ENCODE results near the gene PRKN. TPM values are rescaled to one million over a fixed set of nuclear protein-coding genes. Genes with fewer than 3 reads are reported as not detected.
A peak's percentile ranks its signal among the peaks of the same experiment; 100 is the strongest.

PRKN gene
- total and polyA plus RNA-seq, 9 of the 15 experiments (the other 6 are each of a cell fraction or from before 2014, with no cell fraction given), result 0.03 to 0.96 (median 0.15) TPM; not detected in 2

DNA sequence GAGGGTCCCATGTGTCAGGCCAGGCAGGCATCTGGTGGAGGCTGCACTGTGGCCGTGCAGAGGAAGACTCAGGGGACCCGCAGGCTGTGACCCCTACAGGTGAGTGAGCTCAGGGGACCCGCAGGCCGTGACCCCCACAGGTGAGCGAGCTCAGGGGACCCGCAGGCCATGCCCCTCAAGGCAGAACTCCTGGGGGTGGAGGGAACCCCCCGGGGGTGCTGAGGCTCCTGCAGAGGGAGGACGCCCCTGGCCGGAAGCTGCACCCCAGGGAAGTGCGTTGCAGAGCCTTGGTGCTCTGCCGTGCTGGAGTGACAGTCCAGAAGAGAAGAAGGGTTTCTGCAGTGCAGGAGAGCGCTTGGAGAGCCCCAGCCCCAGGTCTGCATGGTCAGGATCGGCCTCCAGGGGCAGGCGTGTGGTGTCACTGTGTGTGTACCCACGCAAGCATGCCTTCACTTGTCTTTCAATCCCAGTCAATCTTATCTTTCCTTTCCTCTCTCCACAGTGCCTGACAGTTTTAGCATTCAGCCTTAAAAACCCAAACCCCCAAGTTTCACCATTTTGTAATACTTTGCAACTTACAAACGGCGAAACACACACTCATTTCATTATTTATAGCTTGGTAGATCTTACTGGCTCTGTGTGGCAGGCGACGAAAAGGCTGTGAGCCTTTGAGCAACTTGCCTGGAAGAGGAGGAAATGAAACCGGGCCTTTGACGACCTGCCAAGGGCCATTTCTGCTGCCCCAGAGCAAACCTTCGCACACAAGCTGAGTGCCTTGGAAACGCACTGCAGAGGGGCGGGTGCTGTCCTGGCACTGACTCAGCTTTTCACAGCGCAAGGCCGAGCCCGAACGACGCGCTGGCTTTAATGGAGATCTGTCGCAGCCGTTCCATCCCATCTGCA is 1352.3 kb downstream of the PRKN start (continued):
- TF ChIP-seq RAD21 (CRISPR knock-in tag; conservative IDR thresholded peaks at IDR 0.05 in 1 of 2, IDR thresholded peaks at IDR 0.05 in 1 of 2) (peak in 1 of 2 experiments; percentile 37; a peak in 1 of 4 replicates), SIRT6 (IDR thresholded peaks at IDR 0.05; ENCODE audit: low read depth, low read length) (no peak), POLR3G (IDR thresholded peaks at IDR 0.05; ENCODE audit: extremely low read depth, insufficient read length, insufficient replicate concordance) (no peak), CREM (IDR thresholded peaks at IDR 0.05; ENCODE audit: low read depth) (peak; percentile 62), TOE1 (IDR thresholded peaks at IDR 0.05; ENCODE audit: borderline replicate concordance) (no peak), TOE1 (CRISPR knock-in tag; IDR thresholded peaks at IDR 0.05; ENCODE audit: borderline replicate concordance, low read depth) (0 out of 2 replicates have a peak, but pooled peaks have one; percentile 54), BACH1 (tag; IDR thresholded peaks at IDR 0.05) (peak; percentile 64), NRF1 (conservative IDR thresholded peaks at IDR 0.05 in 1 of 2, IDR thresholded peaks at IDR 0.05 in 1 of 2) (peak; percentile 50 to 52; a peak in 3 of 4 replicates), ZNF586 (CRISPR knock-in tag; conservative IDR thresholded peaks at IDR 0.05) (no peak), ZNF717 (CRISPR knock-in tag; IDR thresholded peaks at IDR 0.05) (no peak), ARNT (IDR thresholded peaks at IDR 0.05) (0 out of 4 replicates have a peak, but pooled peaks of 1 of the 2 experiments have one; percentile 48), ZNF445 (CRISPR knock-in tag; IDR thresholded peaks at IDR 0.05; ENCODE audit: low read depth) (no peak), RFX1 (IDR thresholded peaks at IDR 0.05) (peak; percentile 63; the same call in 1 of the 2 replicates), SMARCA5 (IDR thresholded peaks at IDR 0.05) (peak; percentile 41; the same call in 1 of the 2 replicates), MAZ (CRISPR knock-in tag; conservative IDR thresholded peaks at IDR 0.05 in 1 of 2, IDR thresholded peaks at IDR 0.05 in 1 of 2) (peak; percentile 12 to 30; a peak in 2 of 4 replicates), HDAC1 (IDR thresholded peaks at IDR 0.05) (peak in 1 of 2 experiments; percentile 55; a peak in 1 of 4 replicates), NFIC (IDR thresholded peaks at IDR 0.05) (peak; percentile 37; the same call in 1 of the 2 replicates), ZNF134 (CRISPR knock-in tag; conservative IDR thresholded peaks at IDR 0.05) (no peak), MIER1 (IDR thresholded peaks at IDR 0.05; ENCODE audit: low read depth) (no peak), RAD51 (IDR thresholded peaks at IDR 0.05; ENCODE audit: borderline replicate concordance, low read depth) (no peak), NR2C2 (CRISPR knock-in tag; IDR thresholded peaks at IDR 0.05) (0 out of 2 replicates have a peak, but pooled peaks have one; percentile 47), NR2C2 (tag; IDR thresholded peaks at IDR 0.05) (no peak), TCF7L2 (IDR thresholded peaks at IDR 0.05; ENCODE audit: low read depth, low read length) (no peak)
- TF ChIP-seq, protein P1, sequence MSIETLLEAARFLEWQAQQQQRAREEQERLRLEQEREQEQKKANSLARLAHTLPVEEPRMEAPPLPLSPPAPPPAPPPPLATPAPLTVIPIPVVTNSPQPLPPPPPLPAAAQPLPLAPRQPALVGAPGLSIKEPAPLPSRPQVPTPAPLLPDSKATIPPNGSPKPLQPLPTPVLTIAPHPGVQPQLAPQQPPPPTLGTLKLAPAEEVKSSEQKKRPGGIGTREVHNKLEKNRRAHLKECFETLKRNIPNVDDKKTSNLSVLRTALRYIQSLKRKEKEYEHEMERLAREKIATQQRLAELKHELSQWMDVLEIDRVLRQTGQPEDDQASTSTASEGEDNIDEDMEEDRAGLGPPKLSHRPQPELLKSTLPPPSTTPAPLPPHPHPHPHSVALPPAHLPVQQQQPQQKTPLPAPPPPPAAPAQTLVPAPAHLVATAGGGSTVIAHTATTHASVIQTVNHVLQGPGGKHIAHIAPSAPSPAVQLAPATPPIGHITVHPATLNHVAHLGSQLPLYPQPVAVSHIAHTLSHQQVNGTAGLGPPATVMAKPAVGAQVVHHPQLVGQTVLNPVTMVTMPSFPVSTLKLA (conservative IDR thresholded peaks at IDR 0.05), result peak; percentile 34 to 60; a peak in 3 of 4 replicates
- TF ChIP-seq, protein P2, sequence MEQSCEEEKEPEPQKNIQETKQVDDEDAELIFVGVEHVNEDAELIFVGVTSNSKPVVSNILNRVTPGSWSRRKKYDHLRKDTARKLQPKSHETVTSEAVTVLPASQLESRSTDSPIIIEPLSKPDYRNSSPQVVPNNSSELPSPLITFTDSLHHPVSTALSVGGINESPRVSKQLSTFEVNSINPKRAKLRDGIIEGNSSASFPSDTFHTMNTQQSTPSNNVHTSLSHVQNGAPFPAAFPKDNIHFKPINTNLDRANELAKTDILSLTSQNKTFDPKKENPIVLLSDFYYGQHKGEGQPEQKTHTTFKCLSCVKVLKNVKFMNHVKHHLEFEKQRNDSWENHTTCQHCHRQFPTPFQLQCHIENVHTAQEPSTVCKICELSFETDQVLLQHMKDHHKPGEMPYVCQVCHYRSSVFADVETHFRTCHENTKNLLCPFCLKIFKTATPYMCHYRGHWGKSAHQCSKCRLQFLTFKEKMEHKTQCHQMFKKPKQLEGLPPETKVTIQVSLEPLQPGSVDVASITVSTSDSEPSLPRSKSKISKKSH (CRISPR knock-in tag; IDR thresholded peaks at IDR 0.05), result no peak
